Posterior vena cava (tissue), 2 donors: ENCODE data around the gene ZNRF3. TPM values are rescaled to one million over a fixed set of nuclear protein-coding genes. Genes with fewer than 3 reads are reported as not detected.
A peak's percentile ranks its signal among the peaks of the same experiment; 100 is the strongest.

ENCODE experiments used
- DNase-seq: peaks from one replicate; pipeline ENCODE4 v3.0.0-alpha.2; 2020; ENCODE audit warnings: low spot score
- intact Hi-C, 2 donors: fragments of 100-400 bp; cut with DNase I; formaldehyde crosslinking; loops; one replicate each; pipeline versions ENCODE4 v1.14.1 to v1.14.2; 2022 to 2023
- total RNA-seq, 2 donors: library from RNA; stranded (reverse); fragmentation: NEBNext Ultra II Directional; extraction: Animal tissue kit (Norgen Biotek cat#: 25700); gene quantifications; one replicate each; pipeline ENCODE4 v1.2.1, GENCODE V29; 2021
- donor health status: DM: yes; HTN: yes; CAD: no.
- donor health status: DM: yes; HTN: yes; CAD: no.

Gene ZNRF3
- total RNA-seq, 2 donors from 2014 or later: 7.5 to 8.5 TPM

GRCh38 chr22:29011240-29012100, 128.1 kb downstream of the ZNRF3 start:
- intact Hi-C loops: no loop called here
- no peak for DNase-seq

GRCh38 chr22:29012101-29012433, 128.7 kb downstream of the ZNRF3 start:
- intact Hi-C loops: no loop called here
- no peak for DNase-seq

- intact Hi-C loops: loop anchor here in 1 of 2 donors (1.0 kb wide), 1 partner anchor 17 kb away; no protein-coding TSS in a partner anchor
- DNase-seq: no peak
Measured at GRCh38 chr22:29012952-29013351, 129.6 kb downstream of the ZNRF3 start.

- intact Hi-C loops: no loop called here
- DNase-seq: no peak
Measured at GRCh38 chr22:29014293-29014692, 130.9 kb downstream of the ZNRF3 start.

GRCh38 chr22:29014773-29015172, 131.4 kb downstream of the ZNRF3 start:
- intact Hi-C loops: no loop called here
- no peak for DNase-seq

- intact Hi-C loops: no loop called here
- DNase-seq: no peak
Measured at GRCh38 chr22:29016067-29016938, 132.9 kb downstream of the ZNRF3 start.

- DNase-seq: no peak
- intact Hi-C loops: no loop called here
Measured at GRCh38 chr22:29018293-29019189, 135.2 kb downstream of the ZNRF3 start.

- no peak for DNase-seq
- intact Hi-C loops: loop anchor here in 1 of 2 donors (10.0 kb wide), 1 partner anchor 47 kb away; no protein-coding TSS in a partner anchor
Measured at GRCh38 chr22:29022101-29022817, 138.9 kb downstream of the ZNRF3 start.

- intact Hi-C loops: loop anchor here in 1 of 2 donors (10.0 kb wide), 1 partner anchor 48 kb away; no protein-coding TSS in a partner anchor
- peak; percentile 40 for DNase-seq
Measured at GRCh38 chr22:29023172-29023796, 139.9 kb downstream of the ZNRF3 start.

- intact Hi-C loops: loop anchor here in 1 of 2 donors (10.0 kb wide), 1 partner anchor 52 kb away; no protein-coding TSS in a partner anchor
- no peak for DNase-seq
Measured at GRCh38 chr22:29026579-29026978, 143.2 kb downstream of the ZNRF3 start.

- intact Hi-C loops: loop anchor here in 1 of 2 donors (10.0 kb wide), 1 partner anchor 54 kb away; no protein-coding TSS in a partner anchor
- no peak for DNase-seq
Measured at GRCh38 chr22:29028468-29028867, 145.1 kb downstream of the ZNRF3 start.

GRCh38 chr22:29029202-29030000, 146.0 kb downstream of the ZNRF3 start:
- intact Hi-C loops: loop anchor here in 1 of 2 donors (10.0 kb wide), 1 partner anchor 55 kb away; no protein-coding TSS in a partner anchor
- DNase-seq: peak; percentile 37

- intact Hi-C loops: loop anchor here in 1 of 2 donors (1.0 kb wide), 1 partner anchor 17 kb away; no protein-coding TSS in a partner anchor
- DNase-seq: peak; percentile 60
Measured at GRCh38 chr22:29030016-29030617, 146.7 kb downstream of the ZNRF3 start.

- intact Hi-C loops: loop anchor here in 1 of 2 donors (1.0 kb wide), 1 partner anchor 17 kb away; no protein-coding TSS in a partner anchor
- peak; percentile 89 for DNase-seq
Measured at GRCh38 chr22:29030618-29031226, 147.3 kb downstream of the ZNRF3 start.

GRCh38 chr22:29031227-29032011, 148.0 kb downstream of the ZNRF3 start:
- peak; percentile 87 for DNase-seq
- intact Hi-C loops: no loop called here
